HCT116 (cell line): Measurements from ENCODE around the gene TOR4A. TPM values are rescaled to one million over a fixed set of nuclear protein-coding genes. Genes with fewer than 3 reads are reported as not detected.

Experiments
- ATAC-seq: fragments of 200-7000 bp; cut with Tn5 transposase; 2 replicates; pipeline ENCODE4 v1.9.1; 2020; ENCODE audit warnings: mild to moderate bottlenecking, moderate library complexity
- BruUV-seq: library from RNA; stranded (reverse); fragments of 400-500 nt; replicated peaks from 2 replicates; lab custom pipeline; 2021; lab: Mats Ljungman, UMichigan
- CTCF ChIA-PET: fragments of 300-600 bp; sonication (Branson Sonifier 250); formaldehyde crosslinking; loops from one replicate; lab custom pipeline; 2021; ENCODE audit warnings: antibody characterized with exemption; lab: Charles Lee
- POLR2A ChIA-PET: fragments of 300-600, 350-600 bp; sonication (Branson Sonifier 250); formaldehyde crosslinking; loops from one replicate; lab custom pipeline; 2021; ENCODE audit warnings: antibody characterized with exemption; lab: Charles Lee
- RAD21 ChIA-PET, 2 experiments: fragments of 300-600 bp; sonication (Branson Sonifier 250); formaldehyde crosslinking; loops; one replicate each; lab custom pipeline; 2023; ENCODE audit warnings: low total read pairs in 2 of 2; ENCODE audit not compliant: uncharacterized antibody in 2 of 2, unreplicated experiment in 2 of 2, low non-redundant PET in 1 of 2; lab: Charles Lee
- DNase-seq: peaks from one replicate; pipeline ENCODE4 v3.0.0-alpha.2; 2010; ENCODE audit warnings: low read depth, low spot score
- H2AFZ ChIP-seq: fragments of 200-600 bp; shearing (Covaris generic), sonication (generic); 2 replicates; pipeline ENCODE4 v1.6.1; 2017; ENCODE audit warnings: low read depth, mixed run types, mixed read lengths, antibody characterized with exemption, low read length; ENCODE audit not compliant: poor library complexity, severe bottlenecking
- H3K27ac ChIP-seq: 2 replicates; pipeline ENCODE4 v1.5.1; 2012; ENCODE audit warnings: low read depth, low read length
- H3K27me3 ChIP-seq: fragments of 200-600 bp; sonication (generic); 2 replicates; pipeline ENCODE4 v1.6.1; 2016; ENCODE audit warnings: mixed run types, low read length, mixed read lengths; ENCODE audit not compliant: insufficient read depth
- H3K36me3 ChIP-seq, 2 experiments: fragments of 200-500 bp in 1 of 2; fragments of 200-600 bp in 1 of 2; sonication (Bioruptor generic) in 1 of 2; sonication (generic) in 1 of 2; 2 replicates each; pipeline versions ENCODE4 v1.5.1 to v1.6.1; 2014 to 2016; ENCODE audit warnings: low read length in 2 of 2, inconsistent platforms in 1 of 2, mixed read lengths in 1 of 2, mixed run types in 1 of 2; ENCODE audit not compliant: insufficient read depth in 2 of 2, control insufficient read depth in 1 of 2
- H3K4me1 ChIP-seq, 2 experiments: fragments of 200-600 bp in 1 of 2; sonication (generic) in 1 of 2; 2 replicates each; pipeline versions ENCODE4 v1.5.1 to v1.6.1; 2012 to 2017; ENCODE audit warnings: low read length in 2 of 2, inconsistent platforms in 1 of 2, mild to moderate bottlenecking in 1 of 2, mixed read lengths in 1 of 2, mixed run types in 1 of 2, moderate library complexity in 1 of 2; ENCODE audit not compliant: insufficient read depth in 2 of 2, control insufficient read depth in 1 of 2
- H3K4me2 ChIP-seq: fragments of 200-600 bp; sonication (generic); 2 replicates; pipeline ENCODE4 v1.6.1; 2017; ENCODE audit warnings: mixed run types, low read length, mixed read lengths
- H3K4me3 ChIP-seq, 2 experiments: fragments of 200-600 bp in 1 of 2; sonication (generic) in 1 of 2; replicated peaks in 1 of 2; 2 replicates each; pipeline ENCODE4 v1.5.1; 2011 to 2016; ENCODE audit warnings: low read length in 2 of 2, control low read depth in 1 of 2, low read depth in 1 of 2, mild to moderate bottlenecking in 1 of 2, mixed read lengths in 1 of 2, mixed run types in 1 of 2
- H3K79me2 ChIP-seq: fragments of 200-600 bp; sonication (generic); 2 replicates; pipeline ENCODE4 v1.6.1; 2017; ENCODE audit warnings: mild to moderate bottlenecking, mixed run types, low read length, moderate library complexity, mixed read lengths; ENCODE audit not compliant: insufficient read depth
- H3K9ac ChIP-seq: fragments of 200-600 bp; sonication (generic); 2 replicates; pipeline ENCODE4 v1.6.1; 2016; ENCODE audit warnings: low read length, mixed read lengths
- H3K9me2 ChIP-seq: fragments of 200-600 bp; sonication (generic), shearing (Covaris generic); 2 replicates; pipeline ENCODE4 v1.6.1; 2017; ENCODE audit warnings: mixed run types, mild to moderate bottlenecking, moderate library complexity; ENCODE audit not compliant: insufficient read depth
- H3K9me3 ChIP-seq, 2 experiments: fragments of 200-500 bp in 1 of 2; fragments of 200-600 bp in 1 of 2; sonication (Bioruptor generic) in 1 of 2; sonication (generic) in 1 of 2; 2 replicates each; pipeline ENCODE4 v1.6.1; 2014 to 2017; ENCODE audit warnings: low read length in 2 of 2, mixed read lengths in 2 of 2, inconsistent platforms in 1 of 2, low read depth in 1 of 2, mild to moderate bottlenecking in 1 of 2, mixed run types in 1 of 2, moderate library complexity in 1 of 2; ENCODE audit not compliant: control insufficient read depth in 1 of 2, insufficient read depth in 1 of 2
- H4K20me1 ChIP-seq: fragments of 200-600 bp; sonication (generic), shearing (Covaris generic); 2 replicates; pipeline ENCODE4 v1.6.1; 2017; ENCODE audit warnings: mixed run types, mild to moderate bottlenecking, moderate library complexity; ENCODE audit not compliant: insufficient read depth
- CBX3 ChIP-seq: IDR thresholded peaks from 2 replicates; pipeline ENCODE4 v1.6.1; 2012; ENCODE audit warnings: low read depth
- CTCF ChIP-seq, 3 experiments: fragments of 200-600 bp in 1 of 3; sonication (generic) in 1 of 3; IDR thresholded peaks in 2 of 3; conservative IDR thresholded peaks in 1 of 3; 2 replicates each; pipeline ENCODE4 v1.5.1; 2012 to 2017; ENCODE audit warnings: low read depth in 2 of 3, low read length in 2 of 3, antibody characterized with exemption in 1 of 3, borderline replicate concordance in 1 of 3, control low read depth in 1 of 3, mild to moderate bottlenecking in 1 of 3, mixed read lengths in 1 of 3, mixed run types in 1 of 3, moderate library complexity in 1 of 3; ENCODE audit not compliant: insufficient read depth in 1 of 3
- EGR1 ChIP-seq: IDR thresholded peaks from 2 replicates; pipeline ENCODE4 v1.6.1; 2012; ENCODE audit warnings: low read depth
- ELF1 ChIP-seq: IDR thresholded peaks from 2 replicates; pipeline ENCODE4 v1.6.1; 2012; ENCODE audit warnings: low read depth, borderline replicate concordance
- EZH2phosphoT487 ChIP-seq: fragments of 200-600 bp; IDR thresholded peaks from 2 replicates; pipeline ENCODE4 v1.6.1; 2018; ENCODE audit warnings: antibody characterized with exemption, borderline replicate concordance
- FOSL1 ChIP-seq: IDR thresholded peaks from 2 replicates; pipeline ENCODE4 v1.6.1; 2012; ENCODE audit warnings: low read depth
- POLR2A ChIP-seq: IDR thresholded peaks from 2 replicates; pipeline ENCODE4 v1.7.0; 2011; ENCODE audit warnings: borderline replicate concordance; ENCODE audit not compliant: insufficient read depth, insufficient read length; ENCODE audit errors: extremely low read depth
- RAD21 ChIP-seq: IDR thresholded peaks from 2 replicates; pipeline ENCODE4 v1.6.1; 2012; ENCODE audit warnings: low read depth, mild to moderate bottlenecking
- TCF7L2 ChIP-seq: IDR thresholded peaks from 2 replicates; pipeline ENCODE4 v1.7.0; 2011; ENCODE audit warnings: borderline replicate concordance, inconsistent platforms; ENCODE audit not compliant: insufficient read depth, insufficient read length; ENCODE audit errors: extremely low read depth
- ZBTB33 ChIP-seq: IDR thresholded peaks from 2 replicates; pipeline ENCODE4 v1.6.1; 2011; ENCODE audit warnings: mild to moderate bottlenecking, low read length, moderate library complexity; ENCODE audit not compliant: insufficient replicate concordance; ENCODE audit errors: extremely low read depth
- ZNF274 ChIP-seq: fragments of 200-500 bp; sonication (Bioruptor generic); IDR thresholded peaks from 2 replicates; pipeline ENCODE4 v1.6.1; 2014; ENCODE audit warnings: mild to moderate bottlenecking, low read depth, low read length, inconsistent platforms
- intact Hi-C: fragments of 100-400 bp; cut with micrococcal nuclease; formaldehyde crosslinking; loops from 2 replicates; pipeline ENCODE4 v1.10.0; 2022
- total RNA-seq: library from RNA; stranded (reverse); gene quantifications from one replicate; pipeline ENCODE4 v1.2.1, GENCODE V29; 2021; ENCODE audit not compliant: unreplicated experiment
- TF ChIP-seq, protein P1 (sequence below): IDR thresholded peaks from 2 replicates; pipeline ENCODE4 v1.6.1; 2012

TOR4A gene
- total RNA-seq, 1 experiment from 2014 or later, result 34.0 TPM

DNA sequence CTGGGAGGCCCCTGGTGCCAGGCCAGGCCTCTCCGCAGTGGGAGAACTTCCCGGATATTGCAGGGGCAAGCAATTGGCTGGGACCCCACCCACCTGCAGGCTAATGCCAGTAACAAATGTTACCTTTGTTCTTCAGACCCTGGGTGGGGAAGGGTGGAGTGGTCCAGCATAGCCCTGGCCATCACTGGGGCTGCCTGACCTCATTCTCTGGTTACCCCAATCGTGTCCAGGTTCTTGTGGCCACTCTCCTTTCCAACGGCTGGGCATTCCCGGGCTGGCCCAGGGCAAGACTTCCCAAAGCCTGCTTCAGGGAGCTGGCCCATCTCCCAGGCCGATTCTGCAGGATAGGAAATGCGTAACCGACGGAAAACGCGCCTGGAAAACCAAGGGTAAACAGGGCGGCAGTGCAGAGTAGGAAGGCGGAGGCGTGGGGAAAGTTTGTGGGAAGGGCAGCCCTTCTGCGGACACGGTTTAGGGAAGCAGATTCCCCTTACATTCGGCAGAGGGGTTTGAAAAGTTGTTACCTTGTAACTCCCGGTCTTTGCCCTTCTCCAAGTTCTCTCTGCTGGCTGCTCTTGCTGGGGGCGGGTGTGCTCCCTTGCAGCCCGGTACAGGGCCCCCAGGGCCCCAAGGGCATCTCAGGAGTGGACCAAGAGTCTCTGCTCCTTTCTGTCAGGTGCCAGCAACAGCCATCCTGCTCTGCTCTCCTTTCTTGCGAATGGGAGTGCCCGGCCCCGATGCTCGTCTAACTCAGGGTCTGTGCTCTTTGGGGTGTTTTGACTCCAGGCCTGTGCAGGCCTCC is 21.1 kb downstream of the TOR4A start:
- H3K9me2 ChIP-seq, result no peaks in the 10 kb centered on the region
- H3K9me3 ChIP-seq, result no peaks in the 10 kb centered on the region
- RAD21 ChIA-PET, result no interaction called here
- intact Hi-C loops, result no loop called here
- TF ChIP-seq CBX3 (no peak), CTCF (IDR thresholded peaks at IDR 0.05 in 2 of 3, conservative IDR thresholded peaks at IDR 0.05 in 1 of 3; ENCODE audit: borderline replicate concordance in 1 of 3, insufficient read depth in 1 of 3, low read depth in 2 of 3, low read length in 2 of 3) (no peak), TCF7L2 (no peak), ELF1 (no peak), FOSL1 (no peak), POLR2A (no peak), RAD21 (no peak), ZNF274 (no peak), ZBTB33 (no peak), EGR1 (no peak), EZH2phosphoT487 (no peak)
- TF ChIP-seq, protein P1, sequence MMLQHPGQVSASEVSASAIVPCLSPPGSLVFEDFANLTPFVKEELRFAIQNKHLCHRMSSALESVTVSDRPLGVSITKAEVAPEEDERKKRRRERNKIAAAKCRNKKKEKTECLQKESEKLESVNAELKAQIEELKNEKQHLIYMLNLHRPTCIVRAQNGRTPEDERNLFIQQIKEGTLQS, result no peak
- H3K4me2 ChIP-seq, result no peak overlapping the region
- H3K4me1 ChIP-seq, result peaks cover 32 to 72% of the 10 kb centered on the region in 2 experiments
- H2AFZ ChIP-seq, result no peak overlapping the region
- peaks cover 2% of the 10 kb centered on the region; the same call in 1 of the 2 replicates for H4K20me1 ChIP-seq
- no peaks in the 10 kb centered on the region for H3K36me3 ChIP-seq
- CTCF ChIA-PET, result no interaction called here
- H3K4me3 ChIP-seq, result no peak overlapping the region
- peaks cover 17% of the 10 kb centered on the region for H3K79me2 ChIP-seq
- BruUV-seq, result no TSS peak
- no peak for DNase-seq
- POLR2A ChIA-PET, result no interaction called here
- no peak overlapping the region for H3K9ac ChIP-seq
- no peak for ATAC-seq
- H3K27me3 ChIP-seq, result no peaks in the 10 kb centered on the region
- H3K27ac ChIP-seq, result no peak overlapping the region
